ENCODE results near the gene LIMS1. TPM values are rescaled to one million over a fixed set of nuclear protein-coding genes. Genes with fewer than 3 reads are reported as not detected.

Gene LIMS1
- total and polyA plus RNA-seq, 2 experiments from 2014 or later: 28.6 to 36.9 TPM

GRCh38 chr2:108637304-108637669, 103.0 kb downstream of the LIMS1 start:
- H3K9me2 ChIP-seq (ENCODE audit: insufficient read depth): no peaks in the 10 kb centered on the region
- H4K20me1 ChIP-seq (replicated peaks; ENCODE audit: insufficient read depth): peaks cover 2% of the 10 kb centered on the region; the same call in 1 of the 2 replicates
- Mint-ChIP-seq H3K4me1 (peaks cover 37% of the 10 kb centered on the region), H3K27me3 (ENCODE audit: insufficient read depth, low read depth, poor library complexity) (no peaks in the 10 kb centered on the region), H3K36me3 (ENCODE audit: low read depth) (no peaks in the 10 kb centered on the region), H3K27ac (0 out of 2 replicates have a peak overlapping the region, but pooled peaks have one; percentile 21), H3K4me3 (no peak overlapping the region), H3K9me3 (no peaks in the 10 kb centered on the region)
- no peak for DNase-seq (ENCODE audit: low spot score)
- peaks cover 41% of the 10 kb centered on the region; the same call in 1 of the 2 replicates for H3K79me2 ChIP-seq (replicated peaks; ENCODE audit: insufficient read depth)
- no peak overlapping the region for H3K4me3 ChIP-seq
- no peaks in the 10 kb centered on the region for H3F3A ChIP-seq (replicated peaks; ENCODE audit: low read depth)
- peak overlapping the region; percentile 64; the same call in 1 of the 2 replicates for H3K27ac ChIP-seq (ENCODE audit: low read depth)
- H3K4me1 ChIP-seq (ENCODE audit: insufficient read depth): peaks cover 34% of the 10 kb centered on the region
- H3K27me3 ChIP-seq (ENCODE audit: insufficient read depth): no peaks in the 10 kb centered on the region
- H3K36me3 ChIP-seq (ENCODE audit: insufficient read depth): no peaks in the 10 kb centered on the region
- no peak for ATAC-seq
- H2AFZ ChIP-seq: no peak overlapping the region
- H3K4me2 ChIP-seq: 0 out of 2 replicates have a peak overlapping the region, but pooled peaks have one; percentile 45
- TF ChIP-seq ZNF331 (CRISPR knock-in tag; IDR thresholded peaks at IDR 0.05; ENCODE audit: low read depth): no peak
- TF ChIP-seq ZNF462 (CRISPR knock-in tag; IDR thresholded peaks at IDR 0.05): no peak
- TF ChIP-seq NANOG (IDR thresholded peaks at IDR 0.05; ENCODE audit: borderline replicate concordance): no peak
- TF ChIP-seq STAT1 (IDR thresholded peaks at IDR 0.05; ENCODE audit: unreplicated experiment): no peak
- TF ChIP-seq ETS1 (IDR thresholded peaks at IDR 0.05): no peak
- no peak for TF ChIP-seq EZH2 (IDR thresholded peaks at IDR 0.05; ENCODE audit: low read depth, unreplicated experiment)
- TF ChIP-seq ZNF114 (CRISPR knock-in tag; IDR thresholded peaks at IDR 0.05): no peak
- no peak for TF ChIP-seq POLR2AphosphoS5 (IDR thresholded peaks at IDR 0.05; ENCODE audit: low read depth)
- no peak for TF ChIP-seq REST (IDR thresholded peaks at IDR 0.05; ENCODE audit: unreplicated experiment)
- TF ChIP-seq CTCF (conservative IDR thresholded peaks at IDR 0.05; ENCODE audit: low read depth in 2 of 2): no peak
- TF ChIP-seq CREB1 (CRISPR knock-in tag; IDR thresholded peaks at IDR 0.05; ENCODE audit: low read depth): no peak

All from GM23338 (cell line).